ENCODE data around the gene AKIRIN1.
"Not testable (repeated sequence)": the region's sequence is repeated elsewhere in the genome, so short reads cannot be mapped to it uniquely, and the experiment has no call there.

AKIRIN1 gene

GRCh38 chr1:39047374-39048229 is 56.5 kb downstream of the AKIRIN1 start:
- Histone ChIP-seq H3K27ac (no peak overlapping the region), H3K4me3 (ENCODE audit: low read depth, low read length) (no peak overlapping the region), H3K27me3 (ENCODE audit: insufficient read depth, low read depth, severe bottlenecking) (no peaks in the 10 kb centered on the region), H3K36me3 (peaks cover 5% of the 10 kb centered on the region), H3K9me3 (ENCODE audit: severe bottlenecking) (no peaks in the 10 kb centered on the region)
- TF ChIP-seq CTCF (IDR thresholded peaks at IDR 0.05; ENCODE audit: low read depth, low read length): no peak
- DNase-seq: no peak

GRCh38 chr1:39048745-39049370 is 57.8 kb downstream of the AKIRIN1 start:
- DNase-seq: peak; percentile 78
- H3K4me3 ChIP-seq (ENCODE audit: low read depth, low read length): peak overlapping the region; percentile 5; the same call in 1 of the 2 replicates
- no peaks in the 10 kb centered on the region for H3K27me3 ChIP-seq (ENCODE audit: insufficient read depth, low read depth, severe bottlenecking)
- TF ChIP-seq CTCF (IDR thresholded peaks at IDR 0.05; ENCODE audit: low read depth, low read length): no peak
- H3K36me3 ChIP-seq: no peaks in the 10 kb centered on the region; the same call in 1 of the 2 replicates
- H3K27ac ChIP-seq: peak overlapping the region; percentile 75
- H3K9me3 ChIP-seq (ENCODE audit: severe bottlenecking): no peaks in the 10 kb centered on the region

GRCh38 chr1:39050001-39050400 is 58.9 kb downstream of the AKIRIN1 start:
- no peak overlapping the region for H3K27ac ChIP-seq
- H3K9me3 ChIP-seq (ENCODE audit: severe bottlenecking): no peaks in the 10 kb centered on the region
- DNase-seq: no peak
- no peaks in the 10 kb centered on the region for H3K27me3 ChIP-seq (ENCODE audit: insufficient read depth, low read depth, severe bottlenecking)
- H3K4me3 ChIP-seq (ENCODE audit: low read depth, low read length): no peak overlapping the region
- no peaks in the 10 kb centered on the region; the same call in 1 of the 2 replicates for H3K36me3 ChIP-seq
- no peak for TF ChIP-seq CTCF (IDR thresholded peaks at IDR 0.05; ENCODE audit: low read depth, low read length)

- not testable (repeated sequence) for H3K27ac ChIP-seq; H3K27me3 ChIP-seq (ENCODE audit: insufficient read depth, low read depth, severe bottlenecking); H3K9me3 ChIP-seq (ENCODE audit: severe bottlenecking); H3K4me3 ChIP-seq (ENCODE audit: low read depth, low read length); H3K36me3 ChIP-seq; DNase-seq
Measured at GRCh38 chr1:39051193-39051850, 60.2 kb downstream of the AKIRIN1 start.

- Histone ChIP-seq H3K36me3 (no peaks in the 10 kb centered on the region; the same call in 1 of the 2 replicates), H3K9me3 (ENCODE audit: severe bottlenecking) (no peaks in the 10 kb centered on the region), H3K27ac (no peak overlapping the region), H3K27me3 (ENCODE audit: insufficient read depth, low read depth, severe bottlenecking) (no peaks in the 10 kb centered on the region), H3K4me3 (ENCODE audit: low read depth, low read length) (no peak overlapping the region)
- no peak for TF ChIP-seq CTCF (IDR thresholded peaks at IDR 0.05; ENCODE audit: low read depth, low read length)
- DNase-seq: no peak
Measured at GRCh38 chr1:39051956-39052355, 60.9 kb downstream of the AKIRIN1 start.

GRCh38 chr1:39055213-39055710 is 64.2 kb downstream of the AKIRIN1 start:
- H3K36me3 ChIP-seq; H3K4me3 ChIP-seq (ENCODE audit: low read depth, low read length); H3K27ac ChIP-seq; H3K9me3 ChIP-seq (ENCODE audit: severe bottlenecking); DNase-seq; H3K27me3 ChIP-seq (ENCODE audit: insufficient read depth, low read depth, severe bottlenecking): not testable (repeated sequence)
